HG02623 (cell line): ENCODE data around the gene LIPT1.
"Not testable (repeated sequence)": the region's sequence is repeated elsewhere in the genome, so short reads cannot be mapped to it uniquely, and the experiment has no call there.

Experiments
- ATAC-seq: cut with Tn5 transposase; IDR thresholded peaks from one replicate; pipeline ENCODE4 v1.9.1; 2021; ENCODE audit warnings: moderate library complexity; ENCODE audit not compliant: unreplicated experiment

Gene LIPT1

GRCh38 chr2:99171377-99172140 lies 16.8 kb downstream of the LIPT1 start:
- ATAC-seq, result no peak

DNA sequence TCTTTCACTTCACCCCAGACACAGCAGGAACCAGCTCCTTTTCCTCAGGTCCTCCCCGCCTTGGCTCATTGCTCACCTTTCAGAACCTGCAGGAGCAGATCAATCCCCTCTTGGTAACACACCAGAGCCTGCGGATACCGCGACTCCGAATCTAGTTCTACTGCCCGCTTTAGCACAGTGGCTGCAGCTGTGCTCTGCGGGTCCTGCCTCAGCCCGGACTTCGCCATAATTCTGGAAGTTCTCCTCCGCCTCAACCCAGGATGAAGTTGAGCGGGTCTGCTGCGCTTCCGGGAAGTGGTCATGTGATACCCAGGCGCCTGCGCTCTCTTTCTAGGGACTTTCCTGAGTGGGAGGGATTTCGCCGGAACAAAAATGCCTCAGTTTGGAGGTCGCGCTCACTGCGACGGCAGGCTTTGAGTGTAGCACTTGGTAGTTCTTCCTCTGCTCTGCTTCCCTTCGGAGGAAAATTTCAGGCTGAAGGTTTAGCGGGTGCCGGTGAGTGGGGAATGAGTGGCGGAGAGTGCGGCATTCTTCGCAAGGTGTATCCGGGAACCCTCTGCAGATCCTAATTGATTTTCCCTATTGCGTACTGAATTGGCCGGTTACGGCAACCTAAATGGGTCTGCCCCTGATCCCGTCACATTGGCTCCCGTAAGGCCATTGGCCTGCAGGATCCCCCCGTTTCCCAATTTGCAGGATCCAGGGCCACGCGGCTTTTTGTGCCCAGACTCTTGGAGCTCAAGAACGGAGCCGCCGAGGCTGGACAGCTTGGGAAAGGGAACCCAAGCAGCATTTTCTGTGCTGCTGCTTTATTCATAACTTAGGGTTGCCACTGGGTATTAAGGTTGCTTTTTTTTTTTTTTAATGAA lies 26.2 kb downstream of the LIPT1 start, which contains the start of the genes MITD1 and MRPL30:
Gene MITD1, minus strand, starts transcription at position 304 of the 869 bp plus-strand sequence. Its CDS starts 77 bp downstream, at position 227.
Gene MRPL30, plus strand, starts transcription at position 430 of the 869 bp plus-strand sequence. CDS start 5,020 bp downstream, outside the sequence.
- ATAC-seq, result peak; percentile 87

GRCh38 chr2:99181624-99182000 lies 26.8 kb downstream of the LIPT1 start:
- ATAC-seq, result no peak

- ATAC-seq, result no peak
Measured at GRCh38 chr2:99183025-99183424, 28.3 kb downstream of the LIPT1 start.

DNA sequence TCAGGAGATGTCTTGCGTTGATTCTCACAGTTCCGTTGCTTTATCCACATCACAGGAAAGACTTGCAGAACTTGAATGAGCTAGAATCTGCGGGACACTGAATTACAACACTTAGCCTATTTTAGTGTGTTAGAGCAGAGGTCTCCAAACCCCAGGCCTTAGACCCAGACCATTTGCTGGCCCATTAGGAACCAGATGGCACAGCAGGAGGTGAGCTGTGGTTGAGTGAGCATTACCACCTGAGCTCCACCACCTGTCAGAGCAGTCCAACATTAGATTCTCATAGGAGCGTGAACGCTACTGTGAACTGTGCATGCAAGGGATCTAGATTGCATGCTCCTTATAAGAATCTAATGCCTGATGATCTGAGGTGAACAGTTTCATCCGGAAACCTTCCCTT lies 30.0 kb downstream of the LIPT1 start:
- no peak for ATAC-seq

DNA sequence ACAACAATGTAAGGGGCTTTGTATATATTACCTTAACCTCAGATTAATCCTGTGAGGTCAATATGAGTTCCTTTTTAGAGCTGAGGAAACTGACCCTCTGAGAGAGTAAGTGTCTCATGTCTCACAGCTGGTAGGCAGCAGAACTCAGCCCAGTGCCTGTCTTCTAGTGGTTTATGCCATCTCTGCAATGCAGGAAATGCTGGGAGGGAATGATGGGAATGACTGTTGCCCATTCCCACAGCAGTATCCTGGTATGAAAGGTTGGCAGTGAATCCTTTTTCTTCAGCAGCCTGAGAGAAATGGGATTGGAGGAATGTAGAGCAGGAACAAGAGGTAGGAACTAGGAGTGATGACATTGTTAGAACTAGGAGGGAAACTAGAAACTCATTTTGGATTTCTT lies 32.2 kb downstream of the LIPT1 start:
- ATAC-seq, result no peak

GRCh38 chr2:99188357-99188756 lies 33.6 kb downstream of the LIPT1 start:
- ATAC-seq, result no peak

- ATAC-seq, result no peak
Measured at GRCh38 chr2:99190548-99190947, 35.8 kb downstream of the LIPT1 start.

GRCh38 chr2:99192364-99192763 lies 37.6 kb downstream of the LIPT1 start:
- ATAC-seq, result not testable (repeated sequence)

DNA sequence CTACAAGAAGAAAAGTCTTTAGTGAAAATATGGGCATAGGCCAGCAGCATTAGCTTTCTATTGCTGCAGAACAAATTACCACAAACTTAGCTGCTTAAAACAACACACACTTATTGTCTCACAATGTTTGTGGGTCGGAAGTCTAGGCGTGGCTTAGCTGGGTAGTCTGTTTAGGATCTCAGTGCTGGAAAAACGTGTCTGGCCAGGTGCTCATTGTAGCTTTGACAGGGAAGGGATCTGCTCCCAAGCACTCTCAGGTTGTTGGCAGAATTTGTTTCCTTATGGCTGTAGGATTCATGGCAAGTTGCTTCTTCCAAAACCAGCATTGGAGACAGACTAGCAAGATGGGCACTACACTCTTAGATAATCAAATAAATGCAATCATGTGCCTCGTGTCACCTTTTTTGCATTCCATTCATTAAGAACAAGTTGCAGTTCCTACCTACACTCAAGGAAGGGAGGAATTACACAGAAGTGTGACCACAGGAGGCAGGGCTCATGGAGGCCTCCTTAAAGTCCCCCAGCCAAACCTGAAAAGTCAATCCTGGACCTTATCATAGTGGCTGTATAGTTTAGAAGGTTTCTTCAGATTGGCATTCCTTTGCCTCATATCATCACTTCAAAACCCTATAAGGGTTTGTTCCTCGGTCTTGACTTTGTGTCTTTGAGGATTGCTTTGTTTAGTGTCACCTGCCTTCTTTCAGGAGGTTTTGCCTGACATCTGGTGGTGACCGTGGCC lies 43.5 kb downstream of the LIPT1 start:
- ATAC-seq, result no peak

DNA sequence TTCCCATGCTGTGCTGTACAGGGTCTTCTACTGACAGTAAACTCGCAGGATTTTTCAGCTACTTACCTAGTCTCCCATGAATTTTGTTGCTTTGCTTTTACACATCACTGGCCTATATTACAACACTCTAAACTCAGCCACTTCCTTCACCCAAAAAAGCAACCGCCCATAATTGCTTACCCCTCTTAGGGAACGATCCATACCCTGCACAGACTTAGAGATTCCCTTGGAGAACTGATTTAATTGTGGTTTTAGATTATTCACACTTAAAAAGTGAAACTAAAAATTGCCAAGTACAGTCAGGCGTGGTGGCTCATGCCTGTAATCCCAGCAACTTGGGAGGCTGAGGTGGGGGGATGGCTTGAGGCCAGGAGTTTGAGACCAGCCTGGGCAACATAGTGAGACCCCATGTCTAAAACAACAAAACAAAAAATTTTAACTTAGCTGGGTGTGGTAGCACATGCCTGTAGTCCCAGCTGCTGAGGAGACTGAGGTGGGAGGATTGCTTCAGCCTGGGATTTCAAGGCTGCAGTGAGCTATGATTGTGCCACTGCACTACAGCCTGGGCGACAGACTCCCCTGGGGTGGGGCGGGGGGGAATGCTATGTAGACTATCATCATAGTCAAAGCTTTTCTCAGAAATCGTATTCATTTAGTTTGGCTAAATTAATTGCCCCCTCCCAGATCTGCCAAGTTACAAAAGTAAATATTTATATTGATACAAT lies 45.5 kb downstream of the LIPT1 start:
- ATAC-seq, result no peak

- ATAC-seq, result no peak
Measured at GRCh38 chr2:99201959-99202678, 47.4 kb downstream of the LIPT1 start.

DNA sequence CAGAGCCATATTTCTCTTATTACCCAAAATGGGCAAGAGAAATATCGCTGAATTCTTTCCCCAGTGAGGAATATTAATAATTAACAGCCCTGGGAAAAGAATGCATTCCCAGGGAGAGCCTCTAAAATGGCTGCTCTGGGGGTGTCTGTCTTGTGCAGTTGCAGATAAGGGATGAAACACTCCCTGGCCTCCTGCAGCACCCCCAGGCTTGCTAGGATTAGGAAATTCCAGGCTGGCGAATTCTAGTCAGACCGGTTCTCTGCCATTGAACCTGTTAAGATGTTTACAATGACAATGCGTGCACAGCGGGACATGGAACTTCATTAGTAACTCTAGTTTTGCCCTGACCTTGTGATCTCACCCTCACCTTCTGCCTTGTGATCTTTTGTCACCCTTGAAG lies 50.7 kb downstream of the LIPT1 start:
- ATAC-seq, result no peak
